Measurements from ENCODE around the gene ZNF620. TPM values are rescaled to one million over a fixed set of nuclear protein-coding genes. Genes with fewer than 3 reads are reported as not detected.

Gene ZNF620
- total and polyA plus RNA-seq, 7 donors = 1.4 to 7.3 (median 2.1) TPM

GRCh38 chr3:40518848-40519247, 13.0 kb downstream of the ZNF620 start:
- Histone ChIP-seq H3K36me3 (peaks cover 0 to 24% (median 5%) of the 10 kb centered on the region in 4 donors), H3K27ac (no peak overlapping the region), H3K9me3 (no peaks in the 10 kb centered on the region), H3K4me1 (peaks cover 0 to 3% (median under 1%) of the 10 kb centered on the region in 4 donors), H3K27me3 (no peaks in the 10 kb centered on the region), H3K4me3 (no peak overlapping the region)
- TF ChIP-seq EP300 (IDR thresholded peaks at IDR 0.05) (no peak), POLR2A (IDR thresholded peaks at IDR 0.05) (no peak)
- no peak for DNase-seq
- intact Hi-C loops (cut with DNase I) = no loop called here
- WGBS, 2 donors = 87 to 90% methylated on average over 1 of the region's 1 CpG

GRCh38 chr3:40521254-40521653, 15.4 kb downstream of the ZNF620 start:
- H3K4me1 ChIP-seq = peaks cover 0 to 22% (median 9%) of the 10 kb centered on the region in 4 donors
- intact Hi-C loops (cut with DNase I) = loop anchor here (5.0 kb wide), 1 partner anchor 64 kb away; the partner anchor contains the start of gene RPL14
- H3K36me3 ChIP-seq = peaks cover 0 to 7% (median 2%) of the 10 kb centered on the region in 4 donors
- TF ChIP-seq CTCF (IDR thresholded peaks at IDR 0.05) (no peak), POLR2A (IDR thresholded peaks at IDR 0.05) (no peak), EP300 (IDR thresholded peaks at IDR 0.05) (no peak), POLR2AphosphoS5 (IDR thresholded peaks at IDR 0.05) (no peak)
- no peaks in the 10 kb centered on the region for H3K9me3 ChIP-seq
- WGBS, 2 donors = 93 to 95% methylated on average over 3 of the region's 3 CpGs
- no peaks in the 10 kb centered on the region for H3K27me3 ChIP-seq
- DNase-seq = no peak
- no peak overlapping the region for H3K4me3 ChIP-seq
- no peak overlapping the region for H3K27ac ChIP-seq

- intact Hi-C loops (cut with DNase I) = loop anchor here (2.0 to 5.0 kb wide), 3 partner anchors 17 to 213 kb away; partner anchors contain the start of genes RPL14 and ZNF620
- H3K27ac ChIP-seq = peak overlapping the region; percentile 79 to 91 (median 86)
- H3K4me1 ChIP-seq = peaks cover 0 to 24% (median 10%) of the 10 kb centered on the region in 4 donors
- TF ChIP-seq EP300 (IDR thresholded peaks at IDR 0.05) = no peak
- TF ChIP-seq POLR2A (IDR thresholded peaks at IDR 0.05) = no peak
- no peak for TF ChIP-seq CTCF (IDR thresholded peaks at IDR 0.05)
- no peak for TF ChIP-seq POLR2AphosphoS5 (IDR thresholded peaks at IDR 0.05)
- DNase-seq = no peak
- no peak overlapping the region for H3K4me3 ChIP-seq
- H3K27me3 ChIP-seq = no peaks in the 10 kb centered on the region
- WGBS, 2 donors = 74 to 76% methylated on average over 2 of the region's 2 CpGs
- peaks cover 0 to 21% (median 3%) of the 10 kb centered on the region in 4 donors for H3K36me3 ChIP-seq
- no peaks in the 10 kb centered on the region for H3K9me3 ChIP-seq
Observed at GRCh38 chr3:40523781-40524180, 17.9 kb downstream of the ZNF620 start.

- peak overlapping the region; percentile 64 to 88 (median 71) for H3K4me3 ChIP-seq
- intact Hi-C loops (cut with DNase I) = loop anchor here (2.0 to 5.0 kb wide), 3 partner anchors 17 to 213 kb away; partner anchors contain the start of genes RPL14 and ZNF620
- WGBS, 2 donors = 6 to 25% methylated on average over 5 of the region's 5 CpGs
- peaks cover 0 to 25% (median 5%) of the 10 kb centered on the region in 4 donors for H3K36me3 ChIP-seq
- H3K4me1 ChIP-seq = peaks cover 0 to 24% (median 10%) of the 10 kb centered on the region in 4 donors
- H3K27ac ChIP-seq = peak overlapping the region; percentile 79 to 91 (median 86)
- no peaks in the 10 kb centered on the region for H3K9me3 ChIP-seq
- no peaks in the 10 kb centered on the region for H3K27me3 ChIP-seq
- DNase-seq = no peak
- TF ChIP-seq CTCF (IDR thresholded peaks at IDR 0.05) (no peak), EP300 (IDR thresholded peaks at IDR 0.05) (no peak), POLR2AphosphoS5 (IDR thresholded peaks at IDR 0.05) (no peak), POLR2A (IDR thresholded peaks at IDR 0.05) (no peak)
Observed at GRCh38 chr3:40524222-40524567, 18.4 kb downstream of the ZNF620 start.

- intact Hi-C loops (cut with DNase I) = loop anchor here (1.0 to 5.0 kb wide), 4 partner anchors 18 to 214 kb away; partner anchors contain the start of genes RPL14, ZNF619 and ZNF620
- peak; percentile 86 to 95 (median 91) for TF ChIP-seq POLR2AphosphoS5 (IDR thresholded peaks at IDR 0.05)
- TF ChIP-seq POLR2A (IDR thresholded peaks at IDR 0.05) = peak; percentile 64 to 85
- no peak for TF ChIP-seq CTCF (IDR thresholded peaks at IDR 0.05)
- TF ChIP-seq EP300 (IDR thresholded peaks at IDR 0.05) = no peak
Observed at GRCh38 chr3:40524568-40525285, 18.9 kb downstream of the ZNF620 start, which contains the start of gene ZNF621. TSS of gene ZNF621 (plus strand) at chr3:40524960. CDS start at chr3:40525841, 881 bp downstream.

More at GRCh38 chr3:40524568-40525285, 18.9 kb downstream of the ZNF620 start, which contains the start of gene ZNF621:
- H3K27ac ChIP-seq = peak within 1 kb of the TSS; percentile 79 to 91 (median 86)
- WGBS, 2 donors = 1% methylated on average over 59 of the region's 59 CpGs
- peak; percentile 94 for DNase-seq
- H3K4me1 ChIP-seq = peaks cover 0 to 24% (median 10%) of the 10 kb centered on the region in 4 donors
- no peaks in the 10 kb centered on the region for H3K9me3 ChIP-seq
- H3K36me3 ChIP-seq = peaks cover 2 to 30% (median 7%) of the 10 kb centered on the region in 4 donors
- H3K27me3 ChIP-seq = no peaks in the 10 kb centered on the region
- peak within 1 kb of the TSS; percentile 64 to 88 (median 71) for H3K4me3 ChIP-seq
